Testis (tissue), 2 donors: ENCODE measurements around the gene MACC1.

Experiments
- POLR2A ChIP-seq: fragments of 450-650 bp; IDR thresholded peaks from one replicate; pipeline ENCODE4 v1.6.1; 2017; ENCODE audit warnings: antibody characterized with exemption, mild to moderate bottlenecking, moderate library complexity
- TF ChIP-seq, protein P1 (sequence below), 3 experiments: fragments of 450-650 bp in 2 of 3; fragments of 200-600 bp in 1 of 3; sonication (generic) in 1 of 3; IDR thresholded peaks; one replicate each; pipeline ENCODE4 v1.5.1; 2016 to 2019; ENCODE audit warnings: antibody characterized with exemption in 3 of 3, mild to moderate bottlenecking in 2 of 3, moderate library complexity in 1 of 3

DNA sequence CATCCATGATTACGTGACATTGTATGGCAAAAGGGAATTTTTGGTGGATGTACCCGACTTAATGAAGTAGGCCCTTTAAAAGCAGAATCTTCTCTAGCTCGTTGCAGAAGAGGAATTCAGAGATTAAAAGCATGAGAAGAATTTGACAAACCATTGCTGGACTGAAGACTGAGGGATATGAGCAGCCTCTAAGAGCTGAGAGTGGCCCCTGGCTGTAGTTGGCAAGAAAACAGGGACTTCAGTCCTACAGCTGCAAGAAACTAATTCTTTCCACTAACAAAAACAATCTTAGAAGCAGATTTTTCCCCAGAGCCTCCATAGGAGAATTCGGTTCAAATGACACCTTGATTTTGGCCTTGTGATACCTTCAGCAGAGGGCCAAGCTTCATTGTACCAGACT, 34.1 kb downstream of the MACC1 start:
- TF ChIP-seq, protein P1, sequence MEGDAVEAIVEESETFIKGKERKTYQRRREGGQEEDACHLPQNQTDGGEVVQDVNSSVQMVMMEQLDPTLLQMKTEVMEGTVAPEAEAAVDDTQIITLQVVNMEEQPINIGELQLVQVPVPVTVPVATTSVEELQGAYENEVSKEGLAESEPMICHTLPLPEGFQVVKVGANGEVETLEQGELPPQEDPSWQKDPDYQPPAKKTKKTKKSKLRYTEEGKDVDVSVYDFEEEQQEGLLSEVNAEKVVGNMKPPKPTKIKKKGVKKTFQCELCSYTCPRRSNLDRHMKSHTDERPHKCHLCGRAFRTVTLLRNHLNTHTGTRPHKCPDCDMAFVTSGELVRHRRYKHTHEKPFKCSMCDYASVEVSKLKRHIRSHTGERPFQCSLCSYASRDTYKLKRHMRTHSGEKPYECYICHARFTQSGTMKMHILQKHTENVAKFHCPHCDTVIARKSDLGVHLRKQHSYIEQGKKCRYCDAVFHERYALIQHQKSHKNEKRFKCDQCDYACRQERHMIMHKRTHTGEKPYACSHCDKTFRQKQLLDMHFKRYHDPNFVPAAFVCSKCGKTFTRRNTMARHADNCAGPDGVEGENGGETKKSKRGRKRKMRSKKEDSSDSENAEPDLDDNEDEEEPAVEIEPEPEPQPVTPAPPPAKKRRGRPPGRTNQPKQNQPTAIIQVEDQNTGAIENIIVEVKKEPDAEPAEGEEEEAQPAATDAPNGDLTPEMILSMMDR (IDR thresholded peaks at IDR 0.05): no peak
- no peak for TF ChIP-seq POLR2A
